ENCODE data around the gene MRPS33.
A peak's percentile ranks its signal among the peaks of the same experiment; 100 is the strongest.
"Not testable (repeated sequence)": the region's sequence is repeated elsewhere in the genome, so short reads cannot be mapped to it uniquely, and the experiment has no call there.

The MRPS33 gene

DNA sequence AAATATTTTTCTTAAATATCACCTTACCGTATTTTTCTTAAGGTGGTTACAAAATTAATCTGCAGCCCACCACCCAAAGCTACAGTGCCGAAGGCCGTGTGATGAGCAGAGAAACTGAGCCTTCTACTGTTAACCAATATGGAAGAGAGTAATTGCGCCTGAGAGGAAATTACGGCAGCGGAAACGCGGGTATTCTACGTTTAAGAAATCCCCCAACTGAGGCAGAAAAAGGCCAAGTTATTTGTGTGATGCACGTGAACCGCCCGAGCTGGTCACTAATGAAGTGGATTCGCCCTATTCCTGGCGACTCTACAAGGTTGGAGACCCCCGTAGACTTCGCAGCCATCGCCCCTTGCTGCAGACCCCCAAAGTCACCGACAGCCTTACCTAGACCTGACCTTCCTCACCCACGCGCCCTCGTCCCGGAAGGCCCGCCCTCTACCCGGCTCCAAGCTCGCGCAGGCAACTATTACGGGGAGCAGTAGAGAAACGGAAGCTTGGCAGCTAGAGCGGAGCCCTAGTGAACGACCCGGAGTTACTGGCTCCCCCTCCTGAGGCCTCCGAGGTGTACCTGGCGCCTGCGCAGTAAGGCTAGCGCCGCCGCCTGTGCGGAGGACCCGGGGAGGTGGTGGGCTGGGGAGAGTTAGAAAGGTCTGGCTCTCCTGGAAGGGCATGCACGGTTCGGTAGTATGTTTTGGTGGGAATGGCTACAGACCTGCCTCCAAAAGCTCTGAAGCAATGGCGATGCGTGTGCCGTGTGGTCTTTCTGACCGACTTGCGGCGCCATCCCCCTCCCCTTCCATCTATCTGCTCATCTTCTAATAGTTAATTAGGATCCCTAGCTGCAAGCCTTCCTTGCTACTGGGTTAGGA lies at the start of gene MRPS33:
TSS of gene MRPS33 (minus strand) at position 429 of the 872 bp plus-strand sequence. CDS start 4,319 bp downstream, outside the sequence.
- peak; percentile 86 for DNase-seq (ENCODE audit: low read depth)

DNA sequence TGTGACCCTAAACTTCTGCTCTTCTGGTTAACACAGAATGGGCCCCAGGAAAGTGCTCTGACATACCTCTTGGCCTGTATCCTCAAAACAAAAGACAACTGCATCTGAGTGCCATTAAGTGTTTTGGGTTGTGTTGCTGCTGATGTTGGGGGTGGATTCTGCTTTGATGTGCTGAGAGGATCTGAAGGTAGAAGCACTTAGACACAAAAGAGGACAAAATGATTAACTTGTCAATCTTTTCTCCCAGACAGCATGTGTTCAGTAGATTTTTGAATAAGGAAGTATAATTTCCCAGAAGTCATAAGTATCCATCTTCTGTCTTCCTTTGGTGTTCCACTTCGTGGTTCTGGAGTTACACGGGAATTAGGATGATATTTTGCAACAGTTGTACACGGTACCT lies 43.0 kb upstream of the MRPS33 start:
- no peak for DNase-seq (ENCODE audit: low read depth)

DNA sequence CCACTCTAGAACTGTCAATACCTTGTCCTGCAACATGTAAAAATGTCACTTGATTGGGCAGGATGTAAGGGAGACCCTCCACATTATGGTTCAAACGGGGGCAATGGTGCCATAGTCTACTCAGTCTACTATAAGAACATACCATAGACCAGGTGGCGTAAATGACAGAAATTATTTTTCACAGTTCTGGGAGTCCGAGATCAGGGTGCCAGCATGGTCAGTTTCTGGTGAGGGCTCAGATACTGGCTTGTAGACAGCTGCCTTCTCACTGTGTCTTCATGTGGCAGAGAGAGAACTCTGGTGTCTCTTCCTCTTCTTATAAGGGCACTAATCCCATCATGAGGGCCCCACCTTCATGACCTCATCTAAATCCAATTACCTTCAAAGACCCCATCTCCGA lies 40.4 kb upstream of the MRPS33 start:
- DNase-seq (ENCODE audit: low read depth) = no peak

DNA sequence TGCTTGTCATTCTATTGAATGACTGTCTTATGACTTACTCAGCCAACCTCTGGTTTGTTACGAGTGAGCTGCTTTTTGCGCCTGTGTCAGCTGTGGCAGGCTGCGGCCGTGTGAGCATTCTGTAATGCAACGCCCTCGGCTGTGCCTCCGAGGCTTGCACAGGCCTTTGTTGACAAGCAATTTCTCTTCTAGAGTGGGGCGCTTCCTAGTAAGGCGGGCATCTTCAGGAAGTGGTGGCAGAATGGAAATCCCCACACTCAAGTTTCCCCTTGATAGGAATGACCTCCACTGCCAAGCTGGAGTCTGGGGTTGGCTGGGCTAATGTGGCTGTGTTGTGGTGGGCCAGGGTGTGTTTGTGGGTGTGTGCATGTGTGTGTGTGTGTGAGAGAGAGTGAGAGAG lies 38.9 kb upstream of the MRPS33 start:
- DNase-seq (ENCODE audit: low read depth) = no peak

DNA sequence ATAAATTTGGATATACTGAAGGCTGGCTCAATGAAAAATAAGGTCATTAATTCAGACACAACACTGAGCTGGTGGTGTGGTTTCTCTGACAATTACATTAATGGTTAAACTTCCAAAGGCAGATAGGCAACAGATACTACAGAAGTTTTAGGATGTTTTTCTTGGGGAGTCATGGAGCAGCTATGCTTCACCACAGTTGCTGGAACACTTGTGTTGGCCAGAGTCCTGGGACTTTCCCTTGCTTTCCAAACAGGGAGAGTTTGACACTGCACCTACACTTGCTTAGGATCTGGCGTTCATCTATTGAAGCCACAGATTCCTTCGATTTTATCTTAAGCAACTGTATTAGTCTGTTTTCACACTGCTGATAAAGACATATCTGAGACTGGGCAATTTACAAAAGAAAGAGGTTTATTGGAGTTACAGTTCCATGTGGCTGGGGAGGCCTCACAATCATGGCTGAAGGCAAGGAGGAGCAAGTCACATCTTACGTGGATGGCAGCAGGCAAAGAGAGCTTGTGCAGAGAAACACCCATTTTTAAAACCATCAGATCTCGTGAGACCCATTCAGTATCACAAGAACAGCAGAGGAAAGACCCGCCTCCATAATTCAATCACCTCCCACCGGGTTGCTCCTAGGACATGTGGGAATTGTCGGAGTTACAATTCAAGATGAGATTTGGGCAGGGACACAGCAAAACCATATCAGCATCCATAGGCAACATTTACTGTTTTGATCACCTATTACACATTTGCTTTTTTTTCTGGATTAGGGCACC lies 31.3 kb upstream of the MRPS33 start:
- no peak for DNase-seq (ENCODE audit: low read depth)

DNA sequence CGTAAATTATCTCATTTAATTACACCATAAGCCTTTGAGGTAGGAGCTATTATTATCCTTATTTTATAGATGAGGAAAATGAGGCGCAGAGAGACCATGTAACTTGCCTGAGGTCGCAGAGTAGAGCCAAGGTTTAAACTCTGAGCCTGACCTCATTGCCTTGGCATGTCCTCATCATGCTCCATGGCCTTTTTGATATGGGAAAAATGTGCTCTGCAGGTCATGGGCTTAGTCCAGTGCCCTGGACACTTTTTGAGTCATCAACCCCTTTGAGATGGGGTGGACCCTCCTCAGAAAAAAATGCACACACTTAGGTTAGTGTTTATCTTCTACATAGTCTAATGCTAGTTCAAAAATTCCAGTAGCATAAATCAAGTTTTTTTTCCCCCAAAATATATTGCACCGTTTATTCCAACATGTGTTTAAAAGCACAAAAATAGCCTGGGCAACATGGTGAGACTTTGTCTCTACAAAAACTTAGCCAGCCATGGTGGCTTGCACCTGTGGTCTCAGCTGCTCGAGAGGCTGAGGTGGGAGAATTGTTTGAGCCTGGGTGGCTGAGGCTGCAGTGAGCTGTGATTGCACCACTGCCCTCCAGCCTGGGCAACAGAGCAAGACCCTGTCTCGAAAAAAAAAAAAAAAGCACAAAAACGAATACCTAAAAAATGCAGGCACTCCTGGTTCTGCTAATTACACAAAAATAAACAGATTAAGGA lies 30.5 kb upstream of the MRPS33 start:
- no peak for DNase-seq (ENCODE audit: low read depth)

DNA sequence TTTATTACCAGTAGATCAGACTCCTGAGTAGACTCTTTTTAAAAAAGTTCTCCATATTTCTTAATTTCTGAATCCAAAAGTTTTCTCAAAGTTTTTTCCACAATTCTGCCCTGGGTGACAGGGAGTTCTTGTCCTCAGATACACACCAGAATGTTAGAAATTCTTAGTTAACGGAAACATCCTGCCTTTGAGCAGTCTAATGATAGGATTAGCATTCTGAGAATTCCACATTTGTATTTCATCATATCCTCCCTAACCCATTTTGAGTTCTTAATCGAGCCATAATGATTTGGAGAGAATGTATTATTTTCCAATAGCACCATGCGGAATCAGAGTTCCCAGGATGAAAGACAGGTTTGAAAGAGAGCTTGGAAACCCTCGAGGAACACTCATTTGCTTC lies 28.9 kb upstream of the MRPS33 start:
- DNase-seq (ENCODE audit: low read depth) = no peak

DNA sequence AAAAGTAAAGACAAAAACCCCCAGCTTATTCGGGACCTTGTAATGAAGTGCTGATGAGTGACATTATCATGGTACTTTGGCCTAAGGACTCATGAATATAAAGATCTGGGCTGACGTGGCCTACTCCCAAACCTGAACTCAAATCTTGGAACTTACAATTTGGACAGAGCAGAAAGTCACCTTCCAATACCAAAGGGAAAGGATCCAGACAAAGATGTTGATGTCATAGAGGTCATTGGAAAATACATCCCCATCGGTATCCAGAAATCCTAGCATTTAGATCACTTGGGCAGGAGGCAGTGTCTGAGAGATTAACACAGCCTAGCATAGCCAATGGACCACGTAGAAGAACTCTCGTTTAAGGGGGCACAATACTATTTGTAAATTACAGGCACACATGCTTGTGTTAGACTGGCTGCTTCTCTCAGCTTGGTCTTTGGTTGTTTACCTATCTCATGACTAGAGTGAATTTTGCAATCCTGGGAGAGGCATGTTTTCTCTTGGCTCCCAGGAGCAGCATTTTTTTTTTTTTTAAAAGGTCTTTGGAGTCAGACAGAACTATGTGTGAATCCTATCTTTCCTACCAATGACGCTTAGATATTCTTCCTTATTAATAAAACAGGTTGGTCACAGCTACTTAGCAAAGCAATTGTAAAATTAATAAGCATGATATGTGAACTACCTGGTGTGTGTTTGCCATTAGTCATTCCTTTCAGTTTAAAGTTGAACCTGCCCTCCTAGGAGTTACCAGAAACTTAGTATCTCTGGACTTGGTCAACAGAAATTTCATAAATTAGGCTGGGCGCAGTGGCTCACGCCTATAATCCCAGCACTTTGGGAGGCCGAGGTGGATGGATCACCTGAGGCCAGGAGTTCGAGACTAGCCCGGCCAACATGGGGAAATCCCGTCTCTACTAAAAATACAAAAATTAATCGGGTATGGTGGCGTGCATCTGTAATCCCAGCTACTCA lies 27.8 kb upstream of the MRPS33 start:
- no peak for DNase-seq (ENCODE audit: low read depth)

DNA sequence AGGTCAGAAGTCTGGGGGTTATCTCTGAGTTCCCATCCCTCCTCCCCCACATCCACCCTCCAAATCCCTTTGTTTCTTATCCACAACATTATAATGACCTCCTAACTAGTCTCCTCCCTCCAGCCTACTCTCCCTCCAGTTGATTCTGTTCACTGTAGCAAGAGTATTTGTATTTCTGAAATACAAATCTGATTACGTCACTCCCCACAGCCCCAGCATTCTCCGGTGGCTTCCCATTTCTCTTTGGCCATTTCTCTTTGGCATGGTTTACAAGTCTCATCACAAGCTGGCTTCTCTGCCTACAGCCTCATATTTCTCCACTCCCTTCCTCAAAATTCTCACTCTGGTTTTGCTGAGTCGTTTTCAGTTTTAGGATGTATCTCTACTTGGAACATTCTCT lies 24.6 kb upstream of the MRPS33 start:
- no peak for DNase-seq (ENCODE audit: low read depth)

DNA sequence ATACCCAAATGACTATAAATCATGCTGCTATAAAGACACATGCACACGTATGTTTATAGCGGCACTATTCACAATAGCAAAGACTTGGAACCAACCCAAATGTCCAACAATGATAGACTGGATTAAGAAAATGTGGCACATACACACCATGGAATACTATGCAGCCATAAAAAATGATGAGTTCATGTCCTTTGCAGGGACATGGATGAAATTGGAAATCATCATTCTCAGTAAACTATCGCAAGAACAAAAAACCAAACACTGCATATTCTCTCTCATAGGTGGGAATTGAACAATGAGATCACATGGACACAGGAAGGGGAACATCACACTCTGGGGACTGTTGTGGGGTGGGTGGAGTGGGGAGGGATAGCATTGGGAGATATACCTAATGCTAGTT lies 23.3 kb upstream of the MRPS33 start:
- not testable (repeated sequence) for DNase-seq (ENCODE audit: low read depth)

DNA sequence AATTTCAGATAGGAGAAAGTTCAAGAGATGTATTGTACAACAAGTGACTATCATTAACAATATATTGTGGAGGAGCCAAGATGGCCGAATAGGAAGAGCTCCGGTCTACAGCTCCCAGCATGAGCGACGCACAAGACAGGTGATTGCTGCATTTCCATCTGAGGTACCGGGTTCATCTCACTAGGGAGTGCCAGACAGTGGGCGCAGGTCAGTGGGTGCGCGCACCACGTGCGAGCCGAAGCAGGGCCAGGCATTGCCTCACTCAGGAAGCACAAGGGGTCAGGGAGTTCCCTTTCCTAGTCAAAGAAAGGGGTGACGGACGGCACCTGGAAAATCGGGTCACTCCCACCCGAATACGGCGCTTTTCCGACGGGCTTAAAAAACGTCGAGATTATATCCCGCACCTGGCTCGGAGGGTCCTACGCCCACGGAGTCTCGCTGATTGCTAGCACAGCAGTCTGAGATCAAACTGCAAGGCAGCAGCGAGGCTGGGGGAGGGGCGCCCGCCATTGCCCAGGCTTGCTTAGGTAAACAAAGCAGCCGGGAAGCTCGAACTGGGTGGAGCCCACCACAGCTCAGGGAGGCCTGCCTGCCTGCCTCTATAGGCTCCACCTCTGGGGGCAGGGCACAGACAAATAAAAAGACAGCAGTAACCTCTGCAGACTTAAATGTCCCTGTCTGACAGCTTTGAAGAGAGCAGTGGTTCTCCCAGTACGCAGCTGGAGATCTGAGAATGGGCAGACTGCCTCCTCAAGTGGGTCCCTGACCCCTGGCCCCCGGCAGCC lies 18.0 kb upstream of the MRPS33 start:
- DNase-seq (ENCODE audit: low read depth) = not testable (repeated sequence)

DNA sequence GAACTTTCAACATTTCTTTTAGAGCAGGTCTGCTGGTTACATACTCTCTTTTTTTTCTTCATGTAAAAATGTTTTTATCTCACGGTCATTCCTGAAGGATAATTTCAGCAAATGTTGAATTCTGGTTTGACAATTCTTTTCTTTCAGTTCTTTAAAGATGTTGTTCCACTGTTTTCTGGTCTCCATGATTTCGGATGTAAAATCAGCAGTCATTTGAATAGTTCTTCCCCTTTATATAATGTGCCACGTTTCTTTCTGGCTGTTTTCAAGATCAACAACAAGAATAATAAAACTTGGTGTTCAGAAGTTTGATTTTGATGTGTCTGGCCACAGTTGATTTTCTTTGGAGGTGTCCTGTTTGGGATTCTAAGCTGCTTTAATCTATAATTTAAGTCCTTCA lies 14.0 kb upstream of the MRPS33 start:
- DNase-seq (ENCODE audit: low read depth) = no peak

DNA sequence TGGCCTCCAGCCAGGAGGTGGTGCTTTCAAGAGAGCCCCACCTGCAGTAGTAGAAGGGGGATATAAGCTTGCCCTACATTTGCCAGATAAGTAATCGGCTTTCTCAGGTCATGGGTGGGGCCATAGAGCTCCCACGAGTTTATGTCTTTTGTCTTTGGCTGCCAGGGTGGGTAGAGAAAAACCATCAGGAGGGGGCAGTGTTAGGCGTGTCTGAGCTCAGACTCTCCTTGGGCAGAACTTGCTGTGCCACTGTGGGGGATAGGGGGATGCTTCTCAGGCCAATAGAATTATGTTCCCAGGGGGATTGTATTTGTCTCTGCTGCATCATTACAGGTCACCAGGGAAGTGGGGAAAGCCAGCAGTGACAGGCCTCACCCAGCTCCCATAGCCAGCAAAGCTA lies 12.3 kb upstream of the MRPS33 start:
- no peak for DNase-seq (ENCODE audit: low read depth)

DNA sequence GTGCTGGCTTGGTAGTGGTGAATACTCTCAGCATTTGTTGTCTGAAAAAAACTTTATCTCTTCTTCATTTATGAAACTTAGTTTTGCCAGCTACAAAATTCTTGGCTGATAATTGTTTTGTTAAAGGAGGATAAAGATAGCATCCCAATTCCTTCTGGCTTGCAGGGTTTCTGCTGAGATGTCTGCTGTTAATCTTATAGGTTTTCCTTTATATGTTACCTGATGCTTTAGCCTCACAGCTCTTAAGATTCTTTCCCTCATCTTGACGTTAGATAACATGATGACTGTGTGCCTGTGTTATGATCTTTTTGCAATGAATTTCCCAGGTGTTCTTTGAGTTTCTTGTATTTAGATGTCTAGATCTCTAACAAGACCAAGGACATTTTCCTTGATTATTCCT lies 9.9 kb upstream of the MRPS33 start:
- DNase-seq (ENCODE audit: low read depth) = no peak

DNA sequence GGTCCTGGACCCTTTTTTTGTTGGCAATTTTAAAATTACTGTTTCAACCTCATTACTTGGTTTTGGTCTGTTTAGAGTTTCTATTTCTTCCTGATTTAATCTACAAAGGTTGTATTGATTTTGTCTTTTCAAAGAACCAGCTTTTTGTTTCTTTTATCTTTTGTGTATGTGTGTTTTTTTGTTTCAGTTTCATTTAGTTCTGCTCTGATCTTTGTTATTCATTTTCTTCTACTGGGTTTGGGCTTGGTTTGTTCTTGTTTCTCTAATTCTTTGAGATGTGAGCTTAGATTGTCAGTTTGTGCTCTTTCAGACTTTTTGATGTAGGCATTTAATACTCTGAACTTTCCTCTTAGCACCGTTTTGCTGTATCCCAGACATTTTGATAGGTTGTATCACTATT lies 8.5 kb upstream of the MRPS33 start:
- no peak for DNase-seq (ENCODE audit: low read depth)

DNA sequence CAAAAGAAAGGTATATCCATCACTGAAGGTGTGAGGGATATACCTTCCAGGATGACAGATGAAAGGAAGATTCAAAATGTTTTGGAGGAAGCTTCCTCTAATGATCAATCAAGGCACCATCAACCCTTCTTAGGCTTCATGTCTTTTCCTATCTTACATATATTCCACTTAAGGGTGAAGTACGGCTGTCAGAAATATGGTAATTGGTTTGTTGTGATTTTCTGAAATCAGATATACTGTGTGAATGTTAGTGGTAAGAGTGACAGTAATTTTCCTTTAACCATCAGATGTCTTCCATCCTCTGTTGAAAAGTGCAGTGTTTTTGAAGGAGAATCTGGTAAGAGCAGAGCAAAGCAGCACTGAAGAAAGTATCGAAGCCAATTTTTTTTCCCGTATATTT lies 2.8 kb upstream of the MRPS33 start:
- no peak for DNase-seq (ENCODE audit: low read depth)

DNA sequence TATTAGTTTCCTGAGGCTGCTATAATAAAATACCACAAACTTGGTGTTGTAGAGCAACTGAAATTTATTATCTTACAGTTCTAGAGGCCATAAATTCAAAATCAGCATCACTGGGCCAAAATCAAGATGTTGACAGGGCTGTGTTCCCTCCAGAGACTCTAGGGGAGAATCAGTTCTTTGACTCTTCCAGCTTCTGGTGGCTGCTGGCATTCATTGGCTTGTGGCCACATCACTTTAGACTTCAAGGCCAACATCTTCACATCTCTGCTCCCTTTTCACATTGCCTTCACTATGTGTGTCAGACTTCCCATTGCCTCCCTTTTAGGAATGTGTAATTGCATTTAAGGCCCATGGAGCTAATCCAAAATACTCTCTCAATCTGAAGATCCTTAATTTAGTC lies 1.6 kb upstream of the MRPS33 start:
- no peak for DNase-seq (ENCODE audit: low read depth)

DNA sequence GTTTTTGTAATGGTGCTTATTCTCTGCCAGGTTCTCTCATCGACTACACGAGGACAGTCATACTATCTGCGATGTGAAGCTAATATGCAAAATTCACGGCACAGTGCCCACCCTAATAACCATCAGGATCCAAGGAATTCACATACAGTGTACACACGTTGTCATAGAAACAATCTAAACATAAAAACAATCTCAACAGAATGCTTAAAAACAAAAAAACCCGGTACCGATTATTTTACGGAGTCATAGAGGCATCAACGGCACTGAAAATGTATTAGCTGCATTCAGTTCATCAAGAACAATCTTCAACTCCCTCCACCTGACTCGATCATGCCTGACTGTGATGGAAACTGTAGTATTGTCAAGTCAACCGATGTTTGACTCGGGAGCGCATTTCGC lies 628 bp downstream of the MRPS33 start:
- no peak for DNase-seq (ENCODE audit: low read depth)

DNA sequence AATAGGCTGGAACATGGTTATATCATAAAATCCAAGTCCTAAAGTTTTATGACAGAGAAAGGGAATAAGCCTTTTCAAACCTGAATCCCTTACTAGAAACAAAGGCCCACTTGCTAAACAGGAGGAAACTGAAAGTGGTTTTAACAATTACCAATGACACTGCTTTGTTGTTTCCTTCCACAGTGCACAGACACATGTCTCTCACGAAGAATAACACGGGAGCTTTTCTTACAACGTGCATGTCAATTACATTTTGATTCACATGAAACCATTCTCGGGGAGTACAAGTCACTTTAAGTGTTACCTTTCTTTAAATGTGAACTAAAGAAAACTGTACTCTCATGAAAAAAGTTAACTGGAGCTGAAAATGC lies 1.4 kb downstream of the MRPS33 start:
- DNase-seq (ENCODE audit: low read depth) = no peak

DNA sequence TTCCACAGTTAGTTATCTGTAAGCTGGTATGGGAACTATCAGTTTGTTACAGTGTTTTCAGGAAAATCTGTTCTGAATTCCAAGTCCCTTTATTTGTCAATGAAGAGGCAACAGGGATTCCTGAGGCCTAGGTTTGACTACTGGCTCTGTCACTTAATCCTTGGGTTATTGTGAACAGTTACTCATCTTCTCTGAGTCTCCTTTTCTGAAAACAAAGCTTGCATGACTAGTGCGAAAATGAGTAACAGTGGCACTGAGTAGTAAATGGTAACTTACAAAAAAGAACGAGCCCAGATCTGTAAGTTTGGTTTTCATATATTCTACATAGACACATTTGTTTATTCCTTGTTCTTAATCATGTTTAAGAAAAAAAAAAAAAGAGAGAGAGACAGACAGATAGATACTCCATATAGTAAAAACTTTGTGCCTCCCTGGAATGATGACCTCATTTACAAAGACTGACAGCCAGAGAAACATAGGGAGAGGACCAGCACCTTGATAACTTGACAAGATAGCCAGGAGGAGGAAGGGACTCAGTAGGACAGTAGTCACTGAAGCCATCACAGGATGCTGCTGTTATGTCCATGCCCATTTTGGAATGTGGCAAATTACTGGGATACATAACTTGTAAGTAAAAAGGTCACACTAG lies 1.9 kb downstream of the MRPS33 start:
- no peak for DNase-seq (ENCODE audit: low read depth)
